ENCODE results near the gene GALT.

Gene GALT

DNA sequence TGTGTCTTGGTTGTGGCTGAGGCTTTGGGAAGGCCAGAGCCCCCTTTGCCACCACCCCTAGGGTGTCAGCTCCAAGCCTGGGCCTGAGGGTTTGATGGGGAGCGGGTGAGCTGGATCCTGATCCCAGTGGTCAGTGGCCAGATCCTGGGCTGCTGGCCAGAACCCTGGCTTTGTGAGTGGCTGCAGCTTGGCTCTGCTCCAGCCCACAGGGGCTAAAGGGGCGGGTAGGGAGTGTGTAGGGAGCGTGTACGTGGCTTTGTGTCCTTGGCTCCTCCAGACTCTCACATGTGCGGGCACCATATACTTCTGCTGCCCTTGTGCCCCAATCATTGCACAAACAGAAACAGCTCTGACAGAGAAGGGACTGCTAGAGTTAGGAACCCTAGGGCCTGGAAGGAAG is 4.3 kb downstream of the GALT start:
- DNase-seq (no peak), ATAC-seq (ENCODE audit: insufficient read depth, low read depth) (no peak)
- 0 out of 2 replicates have a peak, but pooled peaks cover 3% of the 10 kb centered on the region for H4K20me1 ChIP-seq (ENCODE audit: insufficient read depth, low read length)
- TF ChIP-seq CTCF (IDR thresholded peaks at IDR 0.05; ENCODE audit: borderline replicate concordance, extremely low read depth, low read length, poor library complexity, severe bottlenecking) (no peak), EZH2 (IDR thresholded peaks at IDR 0.05; ENCODE audit: borderline replicate concordance, low read depth, low read length, severe bottlenecking) (no peak)
- no peak overlapping the region for H3K4me2 ChIP-seq (ENCODE audit: insufficient read depth, low read length)
- H3K79me2 ChIP-seq (ENCODE audit: insufficient read depth, low read length): peaks cover 16% of the 10 kb centered on the region
- H3K9ac ChIP-seq (ENCODE audit: low read depth, low read length): no peak overlapping the region
- no peaks in the 10 kb centered on the region for H3K27me3 ChIP-seq (ENCODE audit: insufficient read depth, low read length, poor library complexity)
- no peaks in the 10 kb centered on the region for H3K9me3 ChIP-seq (ENCODE audit: insufficient read depth, low read length, severe bottlenecking)
- H2AFZ ChIP-seq (ENCODE audit: low read depth, low read length): no peak overlapping the region
- no peak overlapping the region for H3K27ac ChIP-seq (ENCODE audit: low read length)
- H3K36me3 ChIP-seq (ENCODE audit: insufficient read depth, low read length): peaks cover 31% of the 10 kb centered on the region
- H3K4me3 ChIP-seq (ENCODE audit: low read depth in 1 of 2, low read length in 2 of 2): no peak overlapping the region
- H3K4me1 ChIP-seq (ENCODE audit: insufficient read depth, low read length): peaks cover 26% of the 10 kb centered on the region

- Histone ChIP-seq H3K79me2 (ENCODE audit: insufficient read depth, low read length) (peaks cover 16% of the 10 kb centered on the region), H3K4me1 (ENCODE audit: insufficient read depth, low read length) (peaks cover 21% of the 10 kb centered on the region), H3K9me3 (ENCODE audit: insufficient read depth, low read length, severe bottlenecking) (no peaks in the 10 kb centered on the region), H3K4me2 (ENCODE audit: insufficient read depth, low read length) (no peak overlapping the region), H3K27me3 (ENCODE audit: insufficient read depth, low read length, poor library complexity) (no peaks in the 10 kb centered on the region), H3K4me3 (ENCODE audit: low read depth in 1 of 2, low read length in 2 of 2) (no peak overlapping the region), H3K9ac (ENCODE audit: low read depth, low read length) (no peak overlapping the region), H4K20me1 (ENCODE audit: insufficient read depth, low read length) (0 out of 2 replicates have a peak, but pooled peaks cover 3% of the 10 kb centered on the region), H3K27ac (ENCODE audit: low read length) (no peak overlapping the region), H3K36me3 (ENCODE audit: insufficient read depth, low read length) (peaks cover 31% of the 10 kb centered on the region), H2AFZ (ENCODE audit: low read depth, low read length) (no peak overlapping the region)
- DNase-seq: no peak
- no peak for ATAC-seq (ENCODE audit: insufficient read depth, low read depth)
- no peak for TF ChIP-seq CTCF (IDR thresholded peaks at IDR 0.05; ENCODE audit: borderline replicate concordance, extremely low read depth, low read length, poor library complexity, severe bottlenecking)
- no peak for TF ChIP-seq EZH2 (IDR thresholded peaks at IDR 0.05; ENCODE audit: borderline replicate concordance, low read depth, low read length, severe bottlenecking)
Measured at GRCh38 chr9:34651321-34651720, 4.8 kb downstream of the GALT start.

DNA sequence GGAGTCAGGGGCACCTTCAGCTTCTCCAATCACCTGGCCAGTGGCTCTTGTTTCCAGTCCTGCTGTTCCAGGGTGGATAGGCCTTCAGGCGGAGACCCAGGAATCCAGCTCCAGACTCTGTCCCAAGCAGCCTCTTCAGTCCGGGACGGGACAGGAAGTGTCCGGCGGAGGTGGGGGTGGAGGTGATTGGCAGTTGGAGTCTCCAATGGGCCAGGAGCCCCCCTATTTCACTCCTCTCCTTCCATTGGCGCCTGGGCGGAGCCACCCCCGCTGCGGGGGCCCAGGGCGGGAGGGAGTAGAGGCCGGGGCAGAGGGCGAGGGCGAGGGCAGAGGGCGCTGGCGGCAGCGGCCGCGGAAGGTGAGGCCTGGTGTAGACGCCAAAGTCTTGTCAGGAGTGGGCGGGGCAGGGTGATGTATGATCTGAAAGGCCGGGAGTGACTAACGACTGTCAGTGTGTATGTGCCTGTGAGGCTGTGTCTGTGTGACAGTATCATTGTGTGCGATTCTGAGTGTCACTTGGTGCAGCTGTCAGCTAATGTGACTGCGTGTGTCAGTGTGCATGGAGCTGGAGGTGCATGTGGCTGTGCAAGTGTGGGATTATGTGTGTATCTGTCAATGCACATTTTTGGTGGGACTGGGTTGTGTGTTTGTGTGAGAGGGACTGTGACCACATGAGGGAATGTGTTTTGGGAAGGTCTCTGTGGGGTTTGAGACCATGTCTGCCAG is 5.6 kb downstream of the GALT start, which contains the start of gene IL11RA:
TSS of gene IL11RA (plus strand) at position 310 of the 726 bp plus-strand sequence. CDS start 3,033 bp downstream, outside the sequence.
- Histone ChIP-seq H4K20me1 (ENCODE audit: insufficient read depth, low read length) (0 out of 2 replicates have a peak, but pooled peaks cover 2% of the 10 kb centered on the region), H3K27me3 (ENCODE audit: insufficient read depth, low read length, poor library complexity) (no peaks in the 10 kb centered on the region), H3K4me3 (ENCODE audit: low read depth in 1 of 2, low read length in 2 of 2) (no peak within 1 kb of the TSS), H3K36me3 (ENCODE audit: insufficient read depth, low read length) (peaks cover 28% of the 10 kb centered on the region), H3K9me3 (ENCODE audit: insufficient read depth, low read length, severe bottlenecking) (no peaks in the 10 kb centered on the region), H3K79me2 (ENCODE audit: insufficient read depth, low read length) (peaks cover 11% of the 10 kb centered on the region), H3K4me1 (ENCODE audit: insufficient read depth, low read length) (peaks cover 17% of the 10 kb centered on the region), H3K4me2 (ENCODE audit: insufficient read depth, low read length) (no peak within 1 kb of the TSS), H2AFZ (ENCODE audit: low read depth, low read length) (no peak within 1 kb of the TSS), H3K9ac (ENCODE audit: low read depth, low read length) (no peak within 1 kb of the TSS), H3K27ac (ENCODE audit: low read length) (no peak within 1 kb of the TSS)
- DNase-seq: no peak
- ATAC-seq (ENCODE audit: insufficient read depth, low read depth): no peak; the same call in 2 of the 3 replicates
- TF ChIP-seq CTCF (IDR thresholded peaks at IDR 0.05; ENCODE audit: borderline replicate concordance, extremely low read depth, low read length, poor library complexity, severe bottlenecking): no peak
- no peak for TF ChIP-seq EZH2 (IDR thresholded peaks at IDR 0.05; ENCODE audit: borderline replicate concordance, low read depth, low read length, severe bottlenecking)

All from DND-41 (cell line).